K562 treated with DMSO at 1 percent for 12 hours (cell line): ENCODE results near the gene B3GNT2. TPM values are rescaled to one million over a fixed set of nuclear protein-coding genes. Genes with fewer than 3 reads are reported as not detected.

Source experiments
- total RNA-seq: library from RNA; unstranded; fragments of 300-600 nt; gene quantifications from 2 replicates; pipeline ENCODE4 v1.2.3, GENCODE V29; 2022; ENCODE audit not compliant: insufficient read depth

The B3GNT2 gene
- 9.4 and 23.9 TPM in 2 replicates for total RNA-seq

GRCh38 chr2:62195421-62196277, at the start of gene B3GNT2:
B3GNT2 (plus strand) TSS chr2:62196115; CDS start chr2:62222221, 26,106 bp downstream.

